ENCODE measurements around the gene RGS4.
"Not testable (repeated sequence)": the region's sequence is repeated elsewhere in the genome, so short reads cannot be mapped to it uniquely, and the experiment has no call there.

The RGS4 gene

GRCh38 chr1:163069655-163070277, 605 bp downstream of the RGS4 start:
- DNase-seq, result no peak

GRCh38 chr1:163071405-163072255, 2.5 kb downstream of the RGS4 start:
- peak; percentile 61 for DNase-seq

- no peak for DNase-seq
These were observed 3.5 kb downstream of the RGS4 start for GRCh38 chr1:163072658-163073057.

- no peak for DNase-seq
These were observed 4.8 kb downstream of the RGS4 start for GRCh38 chr1:163074004-163074403.

- no peak for DNase-seq
These were observed 5.6 kb downstream of the RGS4 start for GRCh38 chr1:163074716-163075284.

- no peak for DNase-seq
These were observed 6.9 kb downstream of the RGS4 start for GRCh38 chr1:163076044-163076443.

GRCh38 chr1:163076446-163076845, 7.3 kb downstream of the RGS4 start:
- DNase-seq, result no peak

DNA sequence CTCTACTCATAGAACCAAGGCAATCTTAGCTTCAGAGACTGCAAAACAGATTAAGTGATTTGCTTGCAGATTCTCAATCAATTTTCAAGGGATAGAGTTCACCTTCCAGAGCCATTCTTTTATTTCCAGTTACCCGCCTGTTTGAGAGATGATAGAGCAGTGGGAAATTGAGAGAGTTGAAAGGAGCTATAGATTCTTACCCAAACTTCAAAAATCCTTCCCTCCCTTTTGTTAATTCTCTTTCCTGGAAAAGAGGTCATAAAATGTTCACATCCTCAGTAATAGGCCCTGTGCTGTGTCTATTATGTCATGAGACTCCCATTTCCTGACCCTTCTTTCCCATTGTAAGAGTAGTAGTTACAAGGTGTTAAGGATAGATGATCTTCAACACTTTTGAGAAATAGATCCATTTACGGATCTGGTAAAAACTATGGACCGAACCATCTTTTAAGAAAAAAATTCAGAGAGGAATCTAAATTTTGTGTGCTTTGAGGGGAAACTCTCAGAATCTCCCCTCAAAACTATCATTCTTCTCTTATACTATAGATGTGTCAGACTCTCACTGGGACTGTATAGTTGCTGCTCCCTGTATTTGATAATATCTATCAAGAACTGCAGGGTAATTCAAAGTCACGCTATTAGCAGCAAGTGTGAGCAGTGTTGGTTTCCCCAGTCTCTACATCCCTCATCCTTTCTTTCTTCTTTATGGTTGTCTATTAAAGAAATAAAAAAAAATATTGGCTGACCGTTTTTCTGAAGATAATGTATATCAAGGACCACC, 8.0 kb downstream of the RGS4 start:
- no peak for DNase-seq

- no peak for DNase-seq
These were observed 13.8 kb downstream of the RGS4 start for GRCh38 chr1:163082971-163083370.

GRCh38 chr1:163083690-163084089, 14.5 kb downstream of the RGS4 start:
- no peak for DNase-seq

DNA sequence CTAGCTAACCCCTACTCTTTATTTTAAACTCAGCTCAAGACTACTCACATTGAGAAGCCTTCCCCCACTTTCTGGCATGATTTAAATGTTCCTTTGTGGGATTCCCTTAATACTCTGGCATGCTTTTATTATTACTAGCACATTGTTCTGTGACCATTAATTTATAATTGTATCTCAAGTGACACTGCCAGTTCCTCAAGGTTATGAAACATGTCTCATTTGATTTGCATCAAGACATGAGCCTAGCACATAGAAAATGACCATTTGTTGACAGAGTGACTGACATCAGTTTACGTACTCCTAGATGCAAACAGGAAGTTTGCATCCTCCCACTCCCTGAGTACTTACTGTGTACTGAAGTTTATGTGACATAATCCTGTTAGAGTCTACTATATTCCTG, 15.2 kb downstream of the RGS4 start:
- no peak for DNase-seq

GRCh38 chr1:163085041-163085903, 16.1 kb downstream of the RGS4 start:
- no peak for DNase-seq

GRCh38 chr1:163085904-163086268, 16.7 kb downstream of the RGS4 start:
- DNase-seq, result no peak

DNA sequence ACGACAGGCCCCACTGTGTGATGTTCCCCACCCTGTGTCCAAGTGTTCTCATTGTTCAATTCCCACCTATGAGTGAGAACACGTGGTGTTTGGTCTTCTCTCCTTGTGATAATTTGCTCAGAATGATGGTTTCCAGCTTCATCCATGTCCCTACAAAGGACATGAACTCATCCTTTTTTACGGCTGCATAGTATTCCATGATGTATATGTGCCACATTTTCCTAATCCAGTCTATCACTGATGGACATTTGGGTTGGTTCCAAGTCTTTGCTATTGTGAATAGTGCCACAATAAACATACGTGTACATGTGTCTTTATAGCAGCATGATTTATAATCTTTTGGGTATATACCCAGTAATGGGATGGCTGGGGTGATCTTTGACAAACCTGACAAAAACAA, 20.0 kb downstream of the RGS4 start:
- not testable (repeated sequence) for DNase-seq

- DNase-seq, result no peak
These were observed 21.3 kb downstream of the RGS4 start for GRCh38 chr1:163090321-163090945.

DNA sequence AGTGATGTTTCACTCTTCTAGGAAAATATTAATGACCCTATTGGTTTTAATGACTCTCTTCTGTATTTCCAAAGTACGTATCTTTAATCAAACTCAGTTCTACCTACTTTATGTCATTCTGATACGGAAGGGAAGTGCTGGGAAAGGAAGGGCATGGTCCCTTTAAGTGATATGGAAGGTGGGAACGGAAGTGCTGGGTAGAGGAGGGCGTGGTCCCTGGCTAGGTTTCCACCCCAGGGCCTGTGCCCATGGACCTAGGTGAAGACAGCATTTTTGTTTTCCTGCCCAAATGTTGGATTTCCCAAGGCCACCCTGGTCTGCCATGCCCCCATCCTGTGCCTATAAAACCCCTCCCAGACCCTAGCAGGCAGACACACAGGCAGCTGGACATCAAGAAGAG, 24.0 kb downstream of the RGS4 start:
- DNase-seq, result no peak

DNA sequence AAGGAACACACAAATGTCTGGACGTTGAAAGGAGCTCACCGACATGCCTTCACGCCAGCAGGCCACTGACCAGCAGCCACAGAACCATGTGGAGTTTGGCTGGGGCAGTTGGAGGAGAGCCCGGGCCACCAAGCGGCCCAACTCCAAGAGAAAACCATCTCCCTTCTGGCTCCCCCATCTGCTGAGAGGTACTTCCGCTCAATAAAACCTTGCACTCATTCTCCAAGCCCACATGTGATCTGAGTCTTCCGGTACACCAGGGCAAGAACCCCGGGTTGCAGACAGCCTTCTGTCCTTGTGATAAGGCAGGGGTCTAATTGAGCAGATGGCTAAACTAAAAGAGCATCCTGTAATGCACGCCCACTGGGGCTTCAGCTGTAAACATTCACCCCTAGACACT, 24.4 kb downstream of the RGS4 start:
- DNase-seq, result no peak

- DNase-seq, result no peak
These were observed 25.0 kb downstream of the RGS4 start for GRCh38 chr1:163094182-163094581.

DNA sequence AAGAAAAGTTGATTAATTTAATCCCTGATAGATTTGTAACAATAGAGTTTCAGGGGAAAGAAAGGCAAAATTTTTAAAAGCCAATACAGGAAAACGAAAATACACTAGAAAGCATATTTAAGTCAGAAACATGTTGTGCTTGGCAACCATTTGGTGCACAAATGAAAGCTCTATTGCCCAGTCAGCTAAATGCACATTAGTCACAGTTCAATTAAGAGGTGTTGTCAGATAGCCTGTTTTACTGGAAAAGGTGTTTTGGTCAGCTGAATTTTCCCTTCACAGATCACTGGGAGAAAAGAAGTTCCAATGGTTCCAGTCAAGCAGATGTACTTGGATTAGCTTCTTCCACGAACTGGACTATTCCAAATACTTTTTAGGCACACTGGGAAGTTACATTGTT, 25.4 kb downstream of the RGS4 start:
- DNase-seq, result no peak

DNA sequence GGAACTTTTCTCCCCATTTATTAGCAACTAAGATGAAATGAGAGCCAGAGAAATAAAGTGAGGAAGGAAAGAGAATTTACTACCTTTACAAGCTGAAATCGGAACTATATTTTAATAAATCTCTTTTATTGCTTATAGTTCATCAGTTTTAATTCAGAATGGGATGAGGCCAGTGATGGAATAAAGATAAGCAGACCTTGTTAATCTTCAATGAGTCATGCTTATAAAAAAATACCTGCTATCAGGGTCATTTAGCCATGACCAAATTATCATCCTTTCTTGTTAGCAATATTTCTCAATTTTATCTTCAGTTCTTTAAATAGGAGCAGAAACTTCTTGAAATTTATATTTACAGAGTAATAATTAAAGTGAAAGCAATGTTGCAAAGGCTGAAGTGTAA, 26.1 kb downstream of the RGS4 start:
- DNase-seq, result no peak

- no peak for DNase-seq
These were observed 33.4 kb downstream of the RGS4 start for GRCh38 chr1:163102590-163102989.

Data from NCI-H345 (cell line).